Stimulated activated CD4-positive, alpha-beta T cell treated with anti-CD3 and anti-CD28 coated beads, Interleukin-2, amount 100 ng/mL, for 24 hours (primary cell): Measurements from ENCODE around the gene RAB40B.

Source experiments
- DNase-seq, 2 donors: peaks; one replicate each; pipeline ENCODE4 v3.0.0-alpha.2; 2020

RAB40B gene

GRCh38 chr17:82613283-82614094 lies 85.0 kb downstream of the RAB40B start:
- no peak for DNase-seq

GRCh38 chr17:82611140-82612058 lies 87.1 kb downstream of the RAB40B start:
- no peak for DNase-seq

GRCh38 chr17:82609655-82610054 lies 88.8 kb downstream of the RAB40B start:
- no peak for DNase-seq

GRCh38 chr17:82608816-82609215 lies 89.7 kb downstream of the RAB40B start:
- DNase-seq, result no peak

GRCh38 chr17:82605939-82606600 lies 92.4 kb downstream of the RAB40B start:
- DNase-seq, result no peak
